G401 (cell line): ENCODE measurements around the gene TTC9B. TPM values are rescaled to one million over a fixed set of nuclear protein-coding genes. Genes with fewer than 3 reads are reported as not detected.
A peak's percentile ranks its signal among the peaks of the same experiment; 100 is the strongest.
"Not testable (repeated sequence)": the region's sequence is repeated elsewhere in the genome, so short reads cannot be mapped to it uniquely, and the experiment has no call there.

Experiments
- DNase-seq: peaks from one replicate; pipeline ENCODE4 v3.0.0-alpha.2; 2015; ENCODE audit warnings: low spot score
- in situ Hi-C: cut with HindIII; loops from 2 replicates; pipeline ENCODE4 v1.10.0; 2016; ENCODE audit warnings: low sequenced_read_pairs, mixed read lengths
- total RNA-seq: library from RNA; depleted of rRNA; stranded (reverse); fragments of >200 nt; shearing (Covaris generic); gene quantifications from 2 replicates; pipeline ENCODE4 v1.2.3, GENCODE V29; 2014; rRNA removed

Gene TTC9B
- total RNA-seq, 1 experiment from 2014 or later = not detected

DNA sequence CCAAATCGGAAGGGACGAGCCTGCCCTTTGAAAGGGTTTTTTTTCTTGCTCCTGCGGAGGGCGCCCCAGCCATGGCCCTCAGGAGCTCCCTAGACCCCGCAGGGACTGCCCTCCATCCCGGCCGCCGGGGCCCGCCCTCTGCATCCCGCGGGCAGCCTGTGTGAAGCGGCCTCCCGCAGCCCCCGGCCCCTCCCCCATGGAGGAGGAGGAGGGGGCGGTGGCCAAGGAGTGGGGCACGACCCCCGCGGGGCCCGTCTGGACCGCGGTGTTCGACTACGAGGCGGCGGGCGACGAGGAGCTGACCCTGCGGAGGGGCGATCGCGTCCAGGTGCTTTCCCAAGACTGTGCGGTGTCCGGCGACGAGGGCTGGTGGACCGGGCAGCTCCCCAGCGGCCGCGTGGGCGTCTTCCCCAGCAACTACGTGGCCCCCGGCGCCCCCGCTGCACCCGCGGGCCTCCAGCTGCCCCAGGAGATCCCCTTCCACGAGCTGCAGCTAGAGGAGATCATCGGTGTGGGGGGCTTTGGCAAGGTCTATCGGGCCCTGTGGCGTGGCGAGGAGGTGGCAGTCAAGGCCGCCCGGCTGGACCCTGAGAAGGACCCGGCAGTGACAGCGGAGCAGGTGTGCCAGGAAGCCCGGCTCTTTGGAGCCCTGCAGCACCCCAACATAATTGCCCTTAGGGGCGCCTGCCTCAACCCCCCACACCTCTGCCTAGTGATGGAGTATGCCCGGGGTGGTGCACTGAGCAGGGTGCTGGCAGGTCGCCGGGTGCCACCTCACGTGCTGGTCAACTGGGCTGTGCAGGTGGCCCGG, 26.1 kb downstream of the TTC9B start:
- peak; percentile 45 for DNase-seq
- in situ Hi-C loops = no loop called here

DNA sequence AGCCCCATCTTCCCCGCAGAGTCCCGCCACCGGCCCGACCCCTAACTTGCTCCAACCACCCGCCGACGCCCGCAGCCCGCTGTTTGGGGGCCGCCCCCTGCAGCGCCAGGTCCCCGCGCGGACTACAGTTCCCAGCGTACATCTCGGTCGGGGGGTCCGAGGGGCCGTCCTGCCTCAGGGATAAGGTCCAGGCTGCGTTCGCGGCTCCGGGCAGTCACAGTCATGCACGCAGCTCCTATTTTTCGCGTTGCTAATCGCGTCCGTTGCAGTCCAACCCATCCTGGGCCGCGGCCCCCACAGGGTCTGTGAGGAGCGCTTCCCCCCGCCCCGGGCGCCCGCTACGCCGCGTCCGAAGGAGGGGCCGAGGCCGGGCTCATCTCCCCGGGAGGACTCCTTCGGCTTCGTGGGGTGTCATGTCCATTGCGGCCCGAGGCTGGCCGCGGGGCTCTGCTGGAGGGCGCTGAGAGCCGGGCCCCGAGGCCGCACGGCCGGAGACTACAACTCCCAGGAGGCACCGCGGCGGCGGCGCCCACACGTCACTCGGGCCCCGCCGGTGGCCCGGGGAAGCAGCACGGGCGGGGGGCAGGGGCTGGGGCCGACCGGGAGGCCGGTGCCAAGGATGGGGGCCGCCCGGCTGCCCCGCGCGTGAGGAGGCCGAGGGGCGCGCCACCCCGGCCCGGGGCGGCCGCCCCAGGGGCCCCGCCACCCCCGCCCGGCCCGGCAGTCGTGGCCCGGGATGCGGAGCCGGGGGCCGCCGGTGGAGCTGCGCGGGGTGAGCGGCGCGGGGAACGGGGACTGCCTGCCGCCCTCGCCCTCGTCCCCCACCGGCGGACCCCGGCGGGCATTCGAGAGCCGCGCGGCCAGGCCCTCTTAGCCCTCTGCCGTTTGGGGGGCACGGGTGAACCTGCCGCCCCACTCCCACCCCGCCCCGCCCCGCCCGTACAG, 27.0 kb downstream of the TTC9B start, which contains the start of gene MAP3K10:
Gene MAP3K10 (plus strand): TSS at position 536 of the 945 bp plus-strand sequence. CDS start 606 bp downstream, outside the sequence.
- DNase-seq = peak; percentile 70
- in situ Hi-C loops = no loop called here

- DNase-seq = no peak
- in situ Hi-C loops = no loop called here
Observed at GRCh38 chr19:40184273-40184672, 33.9 kb downstream of the TTC9B start.

DNA sequence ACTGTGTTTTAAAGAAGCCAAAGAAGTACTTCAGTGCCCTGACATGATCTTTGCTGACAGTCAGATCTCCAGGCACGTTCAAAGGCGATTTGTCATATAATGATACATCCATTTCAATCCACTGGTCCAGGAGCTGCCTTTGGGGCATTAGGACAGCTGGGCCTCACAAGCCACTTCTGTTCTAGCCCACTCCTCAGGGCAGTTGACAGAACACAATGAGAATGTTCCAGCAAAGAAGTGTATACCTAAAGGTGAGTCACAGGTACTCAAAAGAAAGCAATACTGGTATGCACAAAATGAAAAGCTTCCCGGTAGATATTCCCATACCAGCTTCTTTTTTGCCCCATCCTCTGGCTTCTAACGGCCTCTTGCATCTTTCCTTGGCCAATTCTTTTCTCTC, 39.4 kb downstream of the TTC9B start:
- in situ Hi-C loops = no loop called here
- no peak for DNase-seq

GRCh38 chr19:40177286-40178070, 40.7 kb downstream of the TTC9B start:
- in situ Hi-C loops = no loop called here
- DNase-seq = no peak

DNA sequence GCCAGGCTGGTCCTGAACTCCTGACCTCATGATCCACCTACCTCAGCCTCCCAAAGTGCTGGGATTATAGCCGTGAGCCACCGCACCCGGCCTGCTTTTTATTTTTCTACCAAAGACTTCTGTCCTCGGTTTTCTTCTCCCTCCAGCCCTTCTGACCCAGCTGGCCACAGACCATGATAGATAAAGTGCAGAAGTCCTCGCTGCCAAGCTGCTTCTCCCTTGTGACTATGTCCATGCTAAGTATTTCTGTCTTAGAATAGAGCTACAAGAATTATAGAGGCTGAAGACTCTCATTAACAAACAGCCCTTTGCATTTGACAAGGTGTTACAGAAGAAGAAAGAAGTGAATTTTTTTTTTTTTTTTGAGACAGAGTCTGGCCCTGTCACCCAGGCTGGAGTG, 42.4 kb downstream of the TTC9B start:
- in situ Hi-C loops = no loop called here
- DNase-seq = no peak

DNA sequence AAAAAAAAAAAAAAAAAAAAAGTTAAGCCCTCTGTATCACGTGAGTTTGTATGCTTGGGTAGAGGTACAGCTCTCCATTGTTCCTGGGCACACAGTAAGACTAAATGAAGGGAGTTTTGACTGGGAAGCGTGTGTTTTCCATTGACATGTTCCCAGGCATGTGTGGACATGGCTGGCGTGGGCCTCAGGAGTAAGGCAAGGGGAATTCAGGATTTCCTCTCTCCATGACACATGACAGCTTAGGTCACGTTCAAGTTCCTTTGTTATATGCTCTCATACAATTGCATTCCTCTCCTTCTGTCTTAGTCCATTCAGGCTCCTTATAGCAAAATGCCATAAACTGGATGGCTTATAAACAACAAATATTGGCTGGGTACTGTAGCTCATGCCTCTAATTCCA, 44.1 kb downstream of the TTC9B start:
- DNase-seq = no peak
- in situ Hi-C loops = no loop called here

DNA sequence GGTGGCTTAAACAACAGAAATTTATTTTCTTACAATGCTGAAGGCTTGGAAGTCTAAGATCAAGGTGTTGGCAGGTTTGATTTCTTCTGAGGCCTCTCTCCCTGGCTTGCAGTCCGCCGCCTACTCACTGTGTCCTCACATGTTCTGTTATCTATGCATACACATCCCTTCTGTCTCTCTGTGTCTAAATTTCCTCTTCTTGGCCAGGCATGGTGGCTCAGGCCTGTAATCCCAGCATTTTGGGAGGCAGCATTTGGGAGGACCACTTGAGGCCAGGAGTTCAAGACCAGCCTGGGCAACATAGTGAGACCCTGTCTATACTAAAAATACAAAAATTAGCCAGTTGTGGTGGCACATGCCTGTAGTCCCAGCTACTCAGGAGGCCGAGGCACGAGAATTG, 46.9 kb downstream of the TTC9B start:
- in situ Hi-C loops, DNase-seq: not testable (repeated sequence)

GRCh38 chr19:40170303-40170989, 47.7 kb downstream of the TTC9B start:
- in situ Hi-C loops = not testable (repeated sequence)

GRCh38 chr19:40169482-40170302, 48.5 kb downstream of the TTC9B start:
- DNase-seq, in situ Hi-C loops: not testable (repeated sequence)

More at GRCh38 chr19:40170303-40170989, 47.7 kb downstream of the TTC9B start:
- not testable (repeated sequence) for DNase-seq

Other genes starting within 250 kb of the TTC9B start
- 273 and 325 TPM in 2 replicates for gene PSMC4, start 247.2 kb downstream of the TTC9B start, total RNA-seq
- gene ZNF546, start 221.3 kb downstream of the TTC9B start, total RNA-seq = 3.0 and 3.4 TPM in 2 replicates
- 9.5 and 12.8 TPM in 2 replicates for gene ZNF780B, start 162.2 kb downstream of the TTC9B start, total RNA-seq
- gene ZNF780A, start 127.4 kb downstream of the TTC9B start, total RNA-seq = 9.7 and 10.2 TPM in 2 replicates
- 13.8 and 21.7 TPM in 2 replicates for gene MAP3K10, start 27.0 kb downstream of the TTC9B start, total RNA-seq
- not detected in 2 replicates for gene CCNP, start 8.3 kb upstream of the TTC9B start, total RNA-seq
- 71.8 and 73.5 TPM in 2 replicates for gene AKT2, start 67.0 kb upstream of the TTC9B start, total RNA-seq
- gene C19orf47, start 130.0 kb upstream of the TTC9B start, total RNA-seq = 7.7 and 22.5 TPM in 2 replicates
- gene PLD3, start 130.3 kb upstream of the TTC9B start, total RNA-seq = 232 and 245 TPM in 2 replicates
- not detected in 2 replicates for gene HIPK4, start 171.8 kb upstream of the TTC9B start, total RNA-seq
- gene PRX, start 195.0 kb upstream of the TTC9B start, total RNA-seq = 5.6 and 5.9 TPM in 2 replicates
- 24.4 and 42.0 TPM in 2 replicates for gene SERTAD1, start 207.6 kb upstream of the TTC9B start, total RNA-seq
- gene SERTAD3, start 226.0 kb upstream of the TTC9B start, total RNA-seq = 62.7 and 63.8 TPM in 2 replicates
- 195 and 247 TPM in 2 replicates for gene BLVRB, start 247.4 kb upstream of the TTC9B start, total RNA-seq
- gene SPTBN4, start 248.6 kb upstream of the TTC9B start, total RNA-seq = 3.8 and 4.5 TPM in 2 replicates